ENCODE data around the gene NUDT16L1. TPM values are rescaled to one million over a fixed set of nuclear protein-coding genes. Genes with fewer than 3 reads are reported as not detected.
A peak's percentile ranks its signal among the peaks of the same experiment; 100 is the strongest.

NUDT16L1 gene
- total and polyA plus RNA-seq, 2 of the 13 experiments (the other 11 are each of a cell fraction or from before 2014, with no cell fraction given), result 28.0 to 40.5 TPM

GRCh38 chr16:4702466-4702808, 9.1 kb downstream of the NUDT16L1 start (continued):
- no peak for TF ChIP-seq BRF2 (CRISPR knock-in tag; IDR thresholded peaks at IDR 0.05)
- no peak for TF ChIP-seq IKZF4 (CRISPR knock-in tag; IDR thresholded peaks at IDR 0.05; ENCODE audit: borderline replicate concordance, low read depth, not compliant biosample characterization)
- TF ChIP-seq ZSCAN25 (CRISPR knock-in tag; IDR thresholded peaks at IDR 0.05), result no peak
- no peak for TF ChIP-seq ZNF329 (CRISPR knock-in tag; IDR thresholded peaks at IDR 0.05; ENCODE audit: low read depth)
- TF ChIP-seq GRHL1 (CRISPR knock-in tag; conservative IDR thresholded peaks at IDR 0.05), result no peak
- no peak for TF ChIP-seq ZNF296 (CRISPR knock-in tag; conservative IDR thresholded peaks at IDR 0.05)
- TF ChIP-seq PPARG (CRISPR knock-in tag; conservative IDR thresholded peaks at IDR 0.05), result 0 out of 2 replicates have a peak, but pooled peaks have one; percentile 26
- TF ChIP-seq ZNF530 (CRISPR knock-in tag; IDR thresholded peaks at IDR 0.05; ENCODE audit: low read depth), result no peak
- no peak for TF ChIP-seq RAD51 (IDR thresholded peaks at IDR 0.05; ENCODE audit: borderline replicate concordance)
- no peak for TF ChIP-seq ZNF841 (CRISPR knock-in tag; IDR thresholded peaks at IDR 0.05; ENCODE audit: borderline replicate concordance)
- no peak for TF ChIP-seq SOX6 (IDR thresholded peaks at IDR 0.05)
- TF ChIP-seq SOX6 (CRISPR knock-in tag; IDR thresholded peaks at IDR 0.05), result peak; percentile 36; the same call in 1 of the 2 replicates
- no peak for TF ChIP-seq ZNF564 (CRISPR knock-in tag; IDR thresholded peaks at IDR 0.05)
- no peak for TF ChIP-seq MAFG (CRISPR knock-in tag; IDR thresholded peaks at IDR 0.05)
- TF ChIP-seq IKZF1 (IDR thresholded peaks at IDR 0.05), result no peak
- TF ChIP-seq ATF6 (CRISPR knock-in tag; conservative IDR thresholded peaks at IDR 0.05), result no peak
- TF ChIP-seq RXRB (CRISPR knock-in tag; IDR thresholded peaks at IDR 0.05; ENCODE audit: borderline replicate concordance), result peak; percentile 41; the same call in 1 of the 2 replicates
- no peak for TF ChIP-seq MTA1 (CRISPR knock-in tag; IDR thresholded peaks at IDR 0.05; ENCODE audit: borderline replicate concordance)
- TF ChIP-seq ZNF234 (CRISPR knock-in tag; conservative IDR thresholded peaks at IDR 0.05), result no peak
- TF ChIP-seq ERF (CRISPR knock-in tag; IDR thresholded peaks at IDR 0.05), result 0 out of 2 replicates have a peak, but pooled peaks have one; percentile 19
- no peak for TF ChIP-seq CREM (IDR thresholded peaks at IDR 0.05)
- TF ChIP-seq CREM (CRISPR knock-in tag; IDR thresholded peaks at IDR 0.05), result no peak
- no peak for TF ChIP-seq TBX3 (IDR thresholded peaks at IDR 0.05; ENCODE audit: borderline replicate concordance)
- TF ChIP-seq SMAD9 (CRISPR knock-in tag; IDR thresholded peaks at IDR 0.05), result no peak
- no peak for TF ChIP-seq MTA3 (CRISPR knock-in tag; IDR thresholded peaks at IDR 0.05)
- TF ChIP-seq NFYB (CRISPR knock-in tag; IDR thresholded peaks at IDR 0.05), result no peak
- no peak for TF ChIP-seq ZNF143 (CRISPR knock-in tag; IDR thresholded peaks at IDR 0.05)
- TF ChIP-seq YEATS4 (CRISPR knock-in tag; IDR thresholded peaks at IDR 0.05; ENCODE audit: borderline replicate concordance), result 0 out of 2 replicates have a peak, but pooled peaks have one; percentile 55
- TF ChIP-seq FOSL1 (CRISPR knock-in tag; IDR thresholded peaks at IDR 0.05; ENCODE audit: borderline replicate concordance), result no peak
- TF ChIP-seq MIER3 (CRISPR knock-in tag; IDR thresholded peaks at IDR 0.05; ENCODE audit: borderline replicate concordance), result no peak
- TF ChIP-seq ZNF563 (CRISPR knock-in tag; IDR thresholded peaks at IDR 0.05), result no peak

Measured in HepG2 (cell line).